ENCODE data around the gene IGFBP4. TPM values are rescaled to one million over a fixed set of nuclear protein-coding genes. Genes with fewer than 3 reads are reported as not detected.

IGFBP4 gene
- total and polyA plus RNA-seq, 2 of the 13 experiments (the other 11 are each of a cell fraction or from before 2014, with no cell fraction given) = 4.1 to 49.0 TPM

- TF ChIP-seq PBX3 (CRISPR knock-in tag; IDR thresholded peaks at IDR 0.05; ENCODE audit: borderline replicate concordance) = peak; percentile 96; the same call in 1 of the 2 replicates
- peak; percentile 67; the same call in 1 of the 2 replicates for TF ChIP-seq ZNF768 (CRISPR knock-in tag; IDR thresholded peaks at IDR 0.05)
- TF ChIP-seq ZNF597 (CRISPR knock-in tag; IDR thresholded peaks at IDR 0.05) = no peak
- TF ChIP-seq NCOA5 (CRISPR knock-in tag; IDR thresholded peaks at IDR 0.05) = 0 out of 2 replicates have a peak, but pooled peaks have one; percentile 54
- TF ChIP-seq CCDC6 (CRISPR knock-in tag; IDR thresholded peaks at IDR 0.05) = peak; percentile 98
- peak; percentile 58; the same call in 1 of the 2 replicates for TF ChIP-seq ZZZ3 (CRISPR knock-in tag; IDR thresholded peaks at IDR 0.05; ENCODE audit: borderline replicate concordance)
- peak; percentile 27; the same call in 1 of the 2 replicates for TF ChIP-seq KDM3A (CRISPR knock-in tag; IDR thresholded peaks at IDR 0.05; ENCODE audit: low read depth)
- TF ChIP-seq SMAD3 (CRISPR knock-in tag; IDR thresholded peaks at IDR 0.05) = 0 out of 2 replicates have a peak, but pooled peaks have one; percentile 70
- no peak for TF ChIP-seq SKI (IDR thresholded peaks at IDR 0.05; ENCODE audit: partially characterized antibody)
- TF ChIP-seq ZFP90 (CRISPR knock-in tag; IDR thresholded peaks at IDR 0.05; ENCODE audit: borderline replicate concordance) = peak; percentile 86; the same call in 1 of the 2 replicates
- TF ChIP-seq PCBP1 (IDR thresholded peaks at IDR 0.05; ENCODE audit: borderline replicate concordance, low read depth, low read length) = peak; percentile 64; the same call in 1 of the 2 replicates
- TF ChIP-seq ISL2 (CRISPR knock-in tag; IDR thresholded peaks at IDR 0.05) = peak; percentile 66
- TF ChIP-seq, protein P1, sequence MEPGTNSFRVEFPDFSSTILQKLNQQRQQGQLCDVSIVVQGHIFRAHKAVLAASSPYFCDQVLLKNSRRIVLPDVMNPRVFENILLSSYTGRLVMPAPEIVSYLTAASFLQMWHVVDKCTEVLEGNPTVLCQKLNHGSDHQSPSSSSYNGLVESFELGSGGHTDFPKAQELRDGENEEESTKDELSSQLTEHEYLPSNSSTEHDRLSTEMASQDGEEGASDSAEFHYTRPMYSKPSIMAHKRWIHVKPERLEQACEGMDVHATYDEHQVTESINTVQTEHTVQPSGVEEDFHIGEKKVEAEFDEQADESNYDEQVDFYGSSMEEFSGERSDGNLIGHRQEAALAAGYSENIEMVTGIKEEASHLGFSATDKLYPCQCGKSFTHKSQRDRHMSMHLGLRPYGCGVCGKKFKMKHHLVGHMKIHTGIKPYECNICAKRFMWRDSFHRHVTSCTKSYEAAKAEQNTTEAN (CRISPR knock-in tag; conservative IDR thresholded peaks at IDR 0.05) = peak; percentile 82; the same call in 1 of the 2 replicates
- TF ChIP-seq KMT2B (CRISPR knock-in tag; IDR thresholded peaks at IDR 0.05) = peak; percentile 16; the same call in 1 of the 2 replicates
- TF ChIP-seq RCOR2 (CRISPR knock-in tag; IDR thresholded peaks at IDR 0.05) = no peak
- peak; percentile 98 for TF ChIP-seq SNAPC5 (CRISPR knock-in tag; IDR thresholded peaks at IDR 0.05; ENCODE audit: borderline replicate concordance)
- no peak for TF ChIP-seq ZNF432 (CRISPR knock-in tag; IDR thresholded peaks at IDR 0.05; ENCODE audit: borderline replicate concordance)
- peak; percentile 47; the same call in 1 of the 2 replicates for TF ChIP-seq ZNF441 (CRISPR knock-in tag; IDR thresholded peaks at IDR 0.05; ENCODE audit: borderline replicate concordance)
- peak; percentile 10; the same call in 1 of the 2 replicates for TF ChIP-seq SOX13 (IDR thresholded peaks at IDR 0.05)
- no peak for TF ChIP-seq SOX13 (CRISPR knock-in tag; conservative IDR thresholded peaks at IDR 0.05 in 1 of 2, IDR thresholded peaks at IDR 0.05 in 1 of 2)
- peak; percentile 56; the same call in 1 of the 2 replicates for TF ChIP-seq ZFP37 (CRISPR knock-in tag; IDR thresholded peaks at IDR 0.05; ENCODE audit: borderline replicate concordance)
- peak; percentile 76 for TF ChIP-seq MYC (CRISPR knock-in tag; IDR thresholded peaks at IDR 0.05; ENCODE audit: borderline replicate concordance)
- TF ChIP-seq ZNF274 (CRISPR knock-in tag; IDR thresholded peaks at IDR 0.05) = peak; percentile 84; the same call in 1 of the 2 replicates
- TF ChIP-seq CREBL2 (CRISPR knock-in tag; IDR thresholded peaks at IDR 0.05; ENCODE audit: borderline replicate concordance) = no peak; the same call in 1 of the 2 replicates
- peak; percentile 73 for TF ChIP-seq PRMT3 (CRISPR knock-in tag; IDR thresholded peaks at IDR 0.05; ENCODE audit: borderline replicate concordance, low read depth)
Observed at GRCh38 chr17:40417609-40418427, 25.4 kb upstream of the IGFBP4 start, which contains the start of gene TOP2A (continued).

Measured in HepG2 (cell line).